Measurements from ENCODE around the gene KY.

GRCh38 chr3:134666885-134667284 lies 16.1 kb upstream of the KY start:
- TF ChIP-seq CTCF (IDR thresholded peaks at IDR 0.05) (no peak), POLR2AphosphoS5 (IDR thresholded peaks at IDR 0.05) (no peak), POLR2A (IDR thresholded peaks at IDR 0.05) (no peak), EP300 (IDR thresholded peaks at IDR 0.05) (no peak)
